ENCODE results near the gene BACE2. TPM values are rescaled to one million over a fixed set of nuclear protein-coding genes. Genes with fewer than 3 reads are reported as not detected.

The BACE2 gene
- total RNA-seq, 1 donor from 2014 or later = 82.8 TPM

DNA sequence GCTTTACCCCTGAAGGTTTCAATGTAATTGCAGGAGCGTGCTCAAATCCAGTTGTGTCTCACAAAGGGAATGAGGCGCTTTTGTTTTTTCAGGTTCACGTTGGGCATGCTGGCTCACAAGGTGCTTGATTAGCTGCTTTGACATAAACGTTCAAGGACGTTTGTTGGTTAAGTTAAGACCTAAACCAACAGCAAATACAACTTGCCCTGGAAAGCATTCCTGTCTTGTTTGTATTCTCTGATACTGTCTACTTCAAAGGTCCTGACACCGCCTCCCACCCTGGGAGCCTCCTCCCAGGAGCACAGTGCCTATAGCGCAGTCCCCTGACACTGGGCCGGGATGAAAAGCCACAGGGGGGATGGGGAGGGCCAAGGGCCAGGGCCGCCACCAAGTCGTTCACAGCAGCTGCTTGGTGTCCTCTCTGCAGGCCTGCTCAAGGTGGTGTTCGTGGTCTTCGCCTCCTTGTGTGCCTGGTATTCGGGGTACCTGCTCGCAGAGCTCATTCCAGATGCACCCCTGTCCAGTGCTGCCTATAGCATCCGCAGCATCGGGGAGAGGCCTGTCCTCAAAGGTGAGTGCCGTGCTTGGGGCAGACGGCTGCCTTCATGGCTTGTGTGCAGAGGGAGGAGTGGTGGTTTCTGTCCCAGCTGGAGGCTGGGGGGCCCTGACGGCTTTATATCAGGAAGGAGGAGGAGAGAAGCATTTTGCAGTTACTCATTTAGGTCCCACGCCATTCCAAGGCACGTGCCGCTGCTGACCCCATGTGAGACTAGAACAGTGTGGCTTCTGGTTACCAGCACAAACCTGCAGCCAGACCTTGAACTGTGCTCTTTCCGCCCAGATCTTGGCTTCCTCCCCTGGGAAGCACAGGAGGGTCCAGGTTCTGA lies 154.8 kb downstream of the BACE2 start:
- H3K36me3 ChIP-seq (ENCODE audit: control insufficient read depth, insufficient read depth, low read length) = no peaks in the 10 kb centered on the region
- H3K4me3 ChIP-seq (ENCODE audit: low read depth, low read length) = no peak overlapping the region
- TF ChIP-seq, protein P1, sequence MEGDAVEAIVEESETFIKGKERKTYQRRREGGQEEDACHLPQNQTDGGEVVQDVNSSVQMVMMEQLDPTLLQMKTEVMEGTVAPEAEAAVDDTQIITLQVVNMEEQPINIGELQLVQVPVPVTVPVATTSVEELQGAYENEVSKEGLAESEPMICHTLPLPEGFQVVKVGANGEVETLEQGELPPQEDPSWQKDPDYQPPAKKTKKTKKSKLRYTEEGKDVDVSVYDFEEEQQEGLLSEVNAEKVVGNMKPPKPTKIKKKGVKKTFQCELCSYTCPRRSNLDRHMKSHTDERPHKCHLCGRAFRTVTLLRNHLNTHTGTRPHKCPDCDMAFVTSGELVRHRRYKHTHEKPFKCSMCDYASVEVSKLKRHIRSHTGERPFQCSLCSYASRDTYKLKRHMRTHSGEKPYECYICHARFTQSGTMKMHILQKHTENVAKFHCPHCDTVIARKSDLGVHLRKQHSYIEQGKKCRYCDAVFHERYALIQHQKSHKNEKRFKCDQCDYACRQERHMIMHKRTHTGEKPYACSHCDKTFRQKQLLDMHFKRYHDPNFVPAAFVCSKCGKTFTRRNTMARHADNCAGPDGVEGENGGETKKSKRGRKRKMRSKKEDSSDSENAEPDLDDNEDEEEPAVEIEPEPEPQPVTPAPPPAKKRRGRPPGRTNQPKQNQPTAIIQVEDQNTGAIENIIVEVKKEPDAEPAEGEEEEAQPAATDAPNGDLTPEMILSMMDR (IDR thresholded peaks at IDR 0.05; ENCODE audit: insufficient read depth, low read length, poor library complexity, severe bottlenecking) = no peak
- H3K27me3 ChIP-seq (ENCODE audit: control insufficient read depth, insufficient read depth, low read length) = peaks cover 5% of the 10 kb centered on the region
- no peak for DNase-seq (ENCODE audit: low read depth)

DNA sequence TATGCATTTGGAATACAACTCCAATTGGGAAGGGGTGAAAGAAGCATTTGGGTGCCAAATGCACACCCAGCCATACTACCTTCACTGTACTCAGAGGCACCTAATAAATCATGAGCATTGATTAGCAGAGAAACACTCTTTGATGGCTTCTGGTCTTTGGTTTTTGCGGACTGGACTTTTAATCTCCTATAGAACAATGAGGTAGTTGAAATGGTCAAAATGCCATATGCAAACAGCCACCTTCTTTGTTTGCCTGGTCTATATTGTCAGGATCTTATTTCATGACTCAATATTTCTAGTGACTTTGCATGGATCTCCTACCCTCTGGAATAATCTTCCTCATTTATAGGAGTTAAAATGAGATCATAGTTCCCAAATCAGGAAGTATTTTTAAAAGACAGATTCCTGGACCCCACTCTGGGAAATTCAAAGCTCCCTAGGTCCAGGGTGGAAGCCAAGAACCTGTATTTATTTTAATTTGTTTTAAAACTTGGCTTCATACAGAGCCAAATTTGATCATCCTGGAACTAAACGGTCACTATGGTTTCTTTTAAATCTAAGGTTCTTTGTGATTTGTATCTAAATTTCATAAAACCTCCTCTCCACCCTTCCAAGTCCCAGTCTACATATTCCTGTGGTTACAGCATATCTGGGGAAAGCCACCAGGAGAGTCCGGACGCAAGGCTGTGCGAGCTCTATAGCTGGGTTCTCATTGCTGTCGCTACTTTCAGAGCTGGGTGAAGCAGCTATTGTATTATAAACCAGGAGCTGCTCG lies 157.4 kb downstream of the BACE2 start:
- H3K4me3 ChIP-seq (ENCODE audit: low read depth, low read length) = no peak overlapping the region
- H3K36me3 ChIP-seq (ENCODE audit: control insufficient read depth, insufficient read depth, low read length) = no peaks in the 10 kb centered on the region
- no peak for DNase-seq (ENCODE audit: low read depth)
- TF ChIP-seq, protein P1 (IDR thresholded peaks at IDR 0.05; ENCODE audit: insufficient read depth, low read length, poor library complexity, severe bottlenecking) = no peak
- H3K27me3 ChIP-seq (ENCODE audit: control insufficient read depth, insufficient read depth, low read length) = no peaks in the 10 kb centered on the region

DNA sequence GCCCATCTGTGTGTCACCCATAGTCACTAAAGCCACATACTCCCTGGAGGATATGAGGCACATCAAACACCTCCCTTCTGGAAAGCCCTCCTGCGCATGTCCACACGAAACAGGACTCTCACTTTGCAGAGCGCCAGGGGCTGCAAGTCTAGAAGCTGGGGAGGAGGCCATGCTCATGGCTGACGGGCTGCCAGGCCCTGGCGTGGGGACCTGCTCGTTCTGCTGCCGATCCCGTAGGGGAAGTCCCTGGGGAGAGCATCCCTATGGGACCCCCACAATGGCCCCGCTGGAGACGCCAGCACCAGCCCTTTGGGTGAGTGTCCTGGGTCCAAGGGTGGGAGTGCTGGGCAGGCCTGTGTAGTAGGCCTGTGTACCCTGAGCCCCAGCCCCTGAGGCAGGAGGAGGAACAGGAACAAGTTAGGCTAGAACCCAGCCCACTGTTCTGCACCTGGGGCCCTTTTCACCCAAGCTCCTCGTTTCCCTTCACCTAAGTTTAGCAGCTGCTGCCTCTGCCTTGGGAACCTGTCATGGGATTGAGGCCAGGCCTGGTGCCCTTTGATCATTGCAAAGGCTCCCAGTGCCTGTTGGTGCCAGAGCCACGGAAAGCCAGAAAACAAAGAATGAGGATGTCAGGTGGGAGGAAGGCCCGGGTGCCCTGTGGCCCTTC lies 158.6 kb downstream of the BACE2 start:
- no peaks in the 10 kb centered on the region for H3K27me3 ChIP-seq (ENCODE audit: control insufficient read depth, insufficient read depth, low read length)
- TF ChIP-seq, protein P1 (IDR thresholded peaks at IDR 0.05; ENCODE audit: insufficient read depth, low read length, poor library complexity, severe bottlenecking) = no peak
- no peak for DNase-seq (ENCODE audit: low read depth)
- no peak overlapping the region for H3K4me3 ChIP-seq (ENCODE audit: low read depth, low read length)
- H3K36me3 ChIP-seq (ENCODE audit: control insufficient read depth, insufficient read depth, low read length) = no peaks in the 10 kb centered on the region

DNA sequence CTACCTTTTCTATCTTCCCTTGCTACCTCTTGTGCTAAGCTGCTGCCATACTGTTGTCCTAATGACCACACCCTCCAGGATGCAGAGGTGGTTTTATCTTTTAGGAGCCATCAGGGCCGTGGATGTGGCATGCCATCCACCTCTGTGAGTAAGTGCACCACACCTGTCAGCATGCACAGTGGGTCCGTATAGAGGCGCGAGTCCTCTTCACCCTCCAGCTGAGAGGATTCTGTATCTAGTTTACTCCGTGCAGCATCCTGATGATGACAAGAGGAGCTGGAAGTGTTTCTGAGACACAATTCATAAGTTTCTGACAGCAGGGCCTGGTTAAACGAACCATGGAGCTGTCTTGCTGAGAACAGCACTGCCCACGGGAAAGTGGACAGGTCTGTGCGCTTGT lies 159.8 kb downstream of the BACE2 start:
- DNase-seq (ENCODE audit: low read depth) = no peak
- Histone ChIP-seq H3K4me3 (ENCODE audit: low read depth, low read length) (no peak overlapping the region), H3K27me3 (ENCODE audit: control insufficient read depth, insufficient read depth, low read length) (no peaks in the 10 kb centered on the region), H3K36me3 (ENCODE audit: control insufficient read depth, insufficient read depth, low read length) (no peaks in the 10 kb centered on the region)
- TF ChIP-seq, protein P1 (IDR thresholded peaks at IDR 0.05; ENCODE audit: insufficient read depth, low read length, poor library complexity, severe bottlenecking) = no peak

DNA sequence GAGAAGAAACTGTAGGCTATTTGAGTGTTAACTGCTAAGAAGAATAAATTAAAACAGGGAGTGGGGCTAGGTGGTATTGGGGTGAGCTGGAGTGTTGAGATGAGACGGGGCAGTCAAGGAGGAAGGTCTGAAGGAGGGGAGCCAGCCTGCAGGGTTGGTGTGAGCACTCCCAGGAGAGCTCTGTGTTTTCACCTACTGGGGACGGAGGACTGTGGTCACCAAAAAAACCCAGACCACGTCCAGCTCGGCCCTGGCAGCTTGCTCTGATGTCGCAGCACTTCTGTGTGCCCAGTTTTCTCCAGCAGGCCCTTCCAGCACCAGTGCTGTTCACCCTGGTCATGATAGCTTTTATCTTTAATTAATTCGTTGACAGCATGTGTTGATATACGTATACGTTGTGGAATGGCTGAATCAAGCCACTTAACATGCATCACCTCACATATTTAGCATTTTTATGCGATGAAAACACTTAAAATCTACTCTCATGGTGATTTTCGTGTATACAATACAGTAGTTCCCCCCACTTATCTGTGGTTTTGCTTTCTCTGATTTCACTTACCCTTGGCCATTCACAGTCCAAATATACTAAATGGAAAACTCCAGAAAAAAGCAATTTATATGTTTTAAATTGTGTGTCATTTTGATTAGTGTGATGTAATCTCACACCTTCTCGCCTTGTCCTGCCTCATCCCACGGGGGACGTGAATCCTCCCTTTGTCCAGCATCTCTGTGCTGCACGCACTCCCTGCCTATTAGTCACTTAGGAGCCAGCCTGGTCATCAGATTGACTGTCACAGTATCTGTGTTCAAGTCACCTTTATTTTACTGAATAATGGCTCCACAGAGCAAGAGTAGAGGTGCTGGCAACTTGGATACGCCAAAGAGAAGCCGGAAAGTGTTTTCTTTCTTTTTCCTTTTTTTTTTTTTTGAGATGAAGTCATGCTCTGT lies 161.0 kb downstream of the BACE2 start:
- no peak overlapping the region for H3K4me3 ChIP-seq (ENCODE audit: low read depth, low read length)
- H3K36me3 ChIP-seq (ENCODE audit: control insufficient read depth, insufficient read depth, low read length) = no peaks in the 10 kb centered on the region
- no peaks in the 10 kb centered on the region for H3K27me3 ChIP-seq (ENCODE audit: control insufficient read depth, insufficient read depth, low read length)
- no peak for DNase-seq (ENCODE audit: low read depth)
- TF ChIP-seq, protein P1 (IDR thresholded peaks at IDR 0.05; ENCODE audit: insufficient read depth, low read length, poor library complexity, severe bottlenecking) = no peak

Data from kidney epithelial cell (primary cell).